Measurements from ENCODE around the gene PPT1. TPM values are rescaled to one million over a fixed set of nuclear protein-coding genes. Genes with fewer than 3 reads are reported as not detected.

PPT1 gene
- total and polyA plus RNA-seq, 10 donors, result 57.1 to 282 (median 193) TPM

- Histone ChIP-seq H3K4me3 (no peak overlapping the region), H3K27me3 (replicated peaks in 1 of 7) (no peaks in the 10 kb centered on the region), H3K4me1 (peaks cover 5 to 9% (median 7%) of the 10 kb centered on the region in 6 donors), H3K27ac (no peak overlapping the region), H3K36me3 (no peaks in the 10 kb centered on the region), H3K9me3 (peaks cover 0 to 17% (median 13%) of the 10 kb centered on the region in 8 donors)
- no peak for TF ChIP-seq POLR2A (IDR thresholded peaks at IDR 0.05)
- TF ChIP-seq POLR2AphosphoS5 (IDR thresholded peaks at IDR 0.05), result no peak
- no peak for TF ChIP-seq CTCF (IDR thresholded peaks at IDR 0.05 in 8 of 11, conservative IDR thresholded peaks at IDR 0.05 in 3 of 11)
- no peak for DNase-seq
- intact Hi-C loops (cut with DNase I; ENCODE audit: low total_unique reads), result no loop called here
- WGBS, 5 donors, result 78 to 88% (median 85%) methylated on average over 1 of the region's 1 CpG
Measured at GRCh38 chr1:40102038-40102437, 5.0 kb upstream of the PPT1 start.

GRCh38 chr1:40096646-40096976, 441 bp downstream of the PPT1 start:
- Histone ChIP-seq H3K9me3 (no peaks in the 10 kb centered on the region), H3K27me3 (replicated peaks in 1 of 7) (no peaks in the 10 kb centered on the region), H3K27ac (peak overlapping the region; percentile 49 to 90 (median 82)), H3K4me1 (peaks cover 13 to 59% (median 34%) of the 10 kb centered on the region in 6 donors), H3K36me3 (peaks cover 0 to 15% (median 8%) of the 10 kb centered on the region in 6 donors), H3K4me3 (peak overlapping the region; percentile 43 to 97 (median 76))
- 7 to 11% (median 10%) methylated on average over 9 of the region's 9 CpGs for WGBS, 5 donors
- no peak for DNase-seq
- TF ChIP-seq CTCF (IDR thresholded peaks at IDR 0.05 in 8 of 11, conservative IDR thresholded peaks at IDR 0.05 in 3 of 11), result no peak
- TF ChIP-seq POLR2AphosphoS5 (IDR thresholded peaks at IDR 0.05), result no peak
- TF ChIP-seq POLR2A (IDR thresholded peaks at IDR 0.05), result no peak
- intact Hi-C loops (cut with DNase I; ENCODE audit: low total_unique reads), result no loop called here

- TF ChIP-seq CTCF (IDR thresholded peaks at IDR 0.05 in 8 of 11, conservative IDR thresholded peaks at IDR 0.05 in 3 of 11) (no peak), POLR2AphosphoS5 (IDR thresholded peaks at IDR 0.05) (no peak), POLR2A (IDR thresholded peaks at IDR 0.05) (no peak)
- Histone ChIP-seq H3K36me3 (peaks cover 0 to 23% (median 16%) of the 10 kb centered on the region in 6 donors), H3K4me1 (peaks cover 13 to 59% (median 34%) of the 10 kb centered on the region in 6 donors), H3K9me3 (no peaks in the 10 kb centered on the region), H3K27me3 (replicated peaks in 1 of 7) (no peaks in the 10 kb centered on the region), H3K4me3 (peak overlapping the region in 3 of 8 donors; percentile 64 to 97 (median 76)), H3K27ac (peak overlapping the region in 4 of 8 donors; percentile 71 to 90 (median 80))
- WGBS, 5 donors, result 74 to 92% (median 83%) methylated on average over 3 of the region's 3 CpGs
- DNase-seq, result no peak
- intact Hi-C loops (cut with DNase I; ENCODE audit: low total_unique reads), result no loop called here
Measured at GRCh38 chr1:40095806-40096205, 1.2 kb downstream of the PPT1 start.

GRCh38 chr1:40094466-40095110, 2.5 kb downstream of the PPT1 start:
- H3K9me3 ChIP-seq, result no peaks in the 10 kb centered on the region
- 57 to 62% (median 59%) methylated on average over 4 of the region's 4 CpGs for WGBS, 5 donors
- H3K27ac ChIP-seq, result peak overlapping the region in 7 of 8 donors; percentile 5 to 90 (median 72)
- DNase-seq, result no peak
- intact Hi-C loops (cut with DNase I; ENCODE audit: low total_unique reads), result no loop called here
- H3K36me3 ChIP-seq, result peaks cover 0 to 35% (median 28%) of the 10 kb centered on the region in 6 donors
- peak overlapping the region in 3 of 8 donors; percentile 4 to 97 (median 11) for H3K4me3 ChIP-seq
- H3K4me1 ChIP-seq, result peaks cover 13 to 59% (median 34%) of the 10 kb centered on the region in 6 donors
- no peak for TF ChIP-seq POLR2A (IDR thresholded peaks at IDR 0.05)
- no peak for TF ChIP-seq POLR2AphosphoS5 (IDR thresholded peaks at IDR 0.05)
- no peak for TF ChIP-seq CTCF (IDR thresholded peaks at IDR 0.05 in 8 of 11, conservative IDR thresholded peaks at IDR 0.05 in 3 of 11)
- no peaks in the 10 kb centered on the region for H3K27me3 ChIP-seq (replicated peaks in 1 of 7)

Data from spleen (tissue), 11 donors.